ENCODE measurements around the gene MYCN. TPM values are rescaled to one million over a fixed set of nuclear protein-coding genes. Genes with fewer than 3 reads are reported as not detected.
A peak's percentile ranks its signal among the peaks of the same experiment; 100 is the strongest.
"Not testable (repeated sequence)": the region's sequence is repeated elsewhere in the genome, so short reads cannot be mapped to it uniquely, and the experiment has no call there.

The MYCN gene
- total RNA-seq, 1 donor from 2014 or later = 7.0 TPM

- intact Hi-C loops (cut with DNase I) = no loop called here
- DNase-seq (ENCODE audit: low spot score) (no peak), ATAC-seq (no peak)
Measured at GRCh38 chr2:15905986-15906491, 34.3 kb upstream of the MYCN start.

GRCh38 chr2:15906778-15907177 is 33.6 kb upstream of the MYCN start:
- DNase-seq (ENCODE audit: low spot score) = no peak
- intact Hi-C loops (cut with DNase I) = no loop called here
- no peak for ATAC-seq

GRCh38 chr2:15907461-15908324 is 32.7 kb upstream of the MYCN start:
- ATAC-seq (no peak), DNase-seq (ENCODE audit: low spot score) (no peak)
- intact Hi-C loops (cut with DNase I) = no loop called here

- DNase-seq (ENCODE audit: low spot score) = no peak
- no peak for ATAC-seq
- intact Hi-C loops (cut with DNase I) = no loop called here
Measured at GRCh38 chr2:15908371-15908770, 32.0 kb upstream of the MYCN start.

GRCh38 chr2:15909157-15909556 is 31.2 kb upstream of the MYCN start:
- intact Hi-C loops (cut with DNase I) = no loop called here
- no peak for DNase-seq (ENCODE audit: low spot score)
- no peak for ATAC-seq

GRCh38 chr2:15909736-15910135 is 30.6 kb upstream of the MYCN start:
- intact Hi-C loops (cut with DNase I) = no loop called here
- DNase-seq (ENCODE audit: low spot score) = no peak
- ATAC-seq = no peak

- intact Hi-C loops (cut with DNase I); DNase-seq (ENCODE audit: low spot score); ATAC-seq: not testable (repeated sequence)
Measured at GRCh38 chr2:15911270-15911669, 29.1 kb upstream of the MYCN start.

GRCh38 chr2:15911686-15912085 is 28.7 kb upstream of the MYCN start:
- ATAC-seq (no peak), DNase-seq (ENCODE audit: low spot score) (no peak)
- intact Hi-C loops (cut with DNase I) = no loop called here

- DNase-seq (ENCODE audit: low spot score) = peak; percentile 76
- intact Hi-C loops (cut with DNase I) = no loop called here
- peak; percentile 90 for ATAC-seq
Measured at GRCh38 chr2:15912203-15912602, 28.1 kb upstream of the MYCN start.

- no peak for DNase-seq (ENCODE audit: low spot score)
- intact Hi-C loops (cut with DNase I) = no loop called here
- no peak for ATAC-seq
Measured at GRCh38 chr2:15913146-15913545, 27.2 kb upstream of the MYCN start.

GRCh38 chr2:15914596-15915385 is 25.6 kb upstream of the MYCN start:
- intact Hi-C loops (cut with DNase I) = no loop called here
- ATAC-seq = no peak

GRCh38 chr2:15915546-15915945 is 24.8 kb upstream of the MYCN start:
- intact Hi-C loops (cut with DNase I); ATAC-seq; DNase-seq (ENCODE audit: low spot score): not testable (repeated sequence)

More at GRCh38 chr2:15914596-15915385, 25.6 kb upstream of the MYCN start:
- DNase-seq (ENCODE audit: low spot score) = no peak

- no peak for ATAC-seq
- intact Hi-C loops (cut with DNase I) = no loop called here
- no peak for DNase-seq (ENCODE audit: low spot score)
Measured at GRCh38 chr2:15916336-15916735, 24.0 kb upstream of the MYCN start.

GRCh38 chr2:15918761-15919356 is 21.5 kb upstream of the MYCN start:
- ATAC-seq (no peak), DNase-seq (ENCODE audit: low spot score) (no peak)
- intact Hi-C loops (cut with DNase I) = no loop called here

- intact Hi-C loops (cut with DNase I) = no loop called here
- ATAC-seq (no peak), DNase-seq (ENCODE audit: low spot score) (no peak)
Measured at GRCh38 chr2:15919716-15920434, 20.5 kb upstream of the MYCN start.

- ATAC-seq (no peak), DNase-seq (ENCODE audit: low spot score) (no peak)
- intact Hi-C loops (cut with DNase I) = no loop called here
Measured at GRCh38 chr2:15920696-15921095, 19.7 kb upstream of the MYCN start.

GRCh38 chr2:15923597-15923996 is 16.8 kb upstream of the MYCN start:
- intact Hi-C loops (cut with DNase I) = no loop called here
- ATAC-seq (no peak), DNase-seq (ENCODE audit: low spot score) (no peak)

GRCh38 chr2:15925819-15926218 is 14.5 kb upstream of the MYCN start:
- no peak for ATAC-seq
- no peak for DNase-seq (ENCODE audit: low spot score)
- intact Hi-C loops (cut with DNase I) = no loop called here

- no peak for ATAC-seq
- intact Hi-C loops (cut with DNase I) = no loop called here
Measured at GRCh38 chr2:15926252-15926651, 14.1 kb upstream of the MYCN start.

More at GRCh38 chr2:15926252-15926651, 14.1 kb upstream of the MYCN start:
- no peak for DNase-seq (ENCODE audit: low spot score)

Measured in sciatic nerve (tissue), 2 donors.